ENCODE data around the gene CBX1. TPM values are rescaled to one million over a fixed set of nuclear protein-coding genes. Genes with fewer than 3 reads are reported as not detected.
"Not testable (repeated sequence)": the region's sequence is repeated elsewhere in the genome, so short reads cannot be mapped to it uniquely, and the experiment has no call there.

The CBX1 gene
- total RNA-seq, 2 donors from 2014 or later, result 173 to 230 TPM

- Histone ChIP-seq H3K9ac (ENCODE audit: extremely low read depth, low read length, poor library complexity, severe bottlenecking) (no peak overlapping the region), H3K36me3 (ENCODE audit: control insufficient read depth, insufficient read depth, low read length) (no peaks in the 10 kb centered on the region), H3K27ac (ENCODE audit: low read depth, low read length) (no peak overlapping the region), H3K9me3 (ENCODE audit: control insufficient read depth, low read length) (no peaks in the 10 kb centered on the region), H3K4me3 (ENCODE audit: low read length) (no peak overlapping the region), H3K4me1 (ENCODE audit: control insufficient read depth, insufficient read depth, low read length) (no peaks in the 10 kb centered on the region), H3K27me3 (ENCODE audit: control insufficient read depth, insufficient read depth, low read length, poor library complexity, severe bottlenecking) (peaks cover 44% of the 10 kb centered on the region)
- no peaks in the 10 kb centered on the region for H3K36me3 Mint-ChIP-seq (ENCODE audit: low read depth)
- H3K4me1 Mint-ChIP-seq, result peaks cover 3% of the 10 kb centered on the region
- H3K27ac Mint-ChIP-seq, result no peak overlapping the region
- WGBS, 2 experiments (ENCODE audit: insufficient coverage in 1 of 2, insufficient read length in 1 of 2), result 75 to 88% methylated on average over 3 to 6 of the region's 6 CpGs
- H3K9me3 Mint-ChIP-seq, result no peaks in the 10 kb centered on the region
- no peak for TF ChIP-seq CTCF (conservative IDR thresholded peaks at IDR 0.05)
- H3K4me3 Mint-ChIP-seq, result peak overlapping the region; percentile 61
- H3K27me3 Mint-ChIP-seq (ENCODE audit: insufficient read depth), result peaks cover 73% of the 10 kb centered on the region
- no peak for DNase-seq
These were observed 64.6 kb downstream of the CBX1 start for GRCh38 chr17:48036693-48037035.

GRCh38 chr17:48034734-48035133 lies 66.5 kb downstream of the CBX1 start:
- not testable (repeated sequence) for DNase-seq; H3K27ac Mint-ChIP-seq; H3K4me1 ChIP-seq (ENCODE audit: control insufficient read depth, insufficient read depth, low read length); H3K4me3 Mint-ChIP-seq; H3K36me3 Mint-ChIP-seq (ENCODE audit: low read depth); H3K36me3 ChIP-seq (ENCODE audit: control insufficient read depth, insufficient read depth, low read length); H3K4me1 Mint-ChIP-seq; H3K27ac ChIP-seq (ENCODE audit: low read depth, low read length); H3K4me3 ChIP-seq (ENCODE audit: low read length); H3K9me3 Mint-ChIP-seq; H3K9ac ChIP-seq (ENCODE audit: extremely low read depth, low read length, poor library complexity, severe bottlenecking); H3K9me3 ChIP-seq (ENCODE audit: control insufficient read depth, low read length)
- peaks cover 44% of the 10 kb centered on the region for H3K27me3 ChIP-seq (ENCODE audit: control insufficient read depth, insufficient read depth, low read length, poor library complexity, severe bottlenecking)
- H3K27me3 Mint-ChIP-seq (ENCODE audit: insufficient read depth), result peaks cover 66% of the 10 kb centered on the region
- 89 to 93% methylated on average over 9 to 11 of the region's 12 CpGs for WGBS, 2 experiments (ENCODE audit: insufficient coverage in 1 of 2, insufficient read length in 1 of 2)

GRCh38 chr17:48031966-48032365 lies 69.3 kb downstream of the CBX1 start:
- no peak overlapping the region for H3K27ac Mint-ChIP-seq
- no peaks in the 10 kb centered on the region for H3K36me3 ChIP-seq (ENCODE audit: control insufficient read depth, insufficient read depth, low read length)

More at GRCh38 chr17:48031966-48032365, 69.3 kb downstream of the CBX1 start:
- Mint-ChIP-seq H3K9me3 (no peaks in the 10 kb centered on the region), H3K27me3 (ENCODE audit: insufficient read depth) (peaks cover 49% of the 10 kb centered on the region), H3K36me3 (ENCODE audit: low read depth) (no peaks in the 10 kb centered on the region), H3K4me3 (no peak overlapping the region), H3K4me1 (no peaks in the 10 kb centered on the region)
- no peak for DNase-seq
- no peaks in the 10 kb centered on the region for H3K9me3 ChIP-seq (ENCODE audit: control insufficient read depth, low read length)
- peaks cover 19% of the 10 kb centered on the region for H3K27me3 ChIP-seq (ENCODE audit: control insufficient read depth, insufficient read depth, low read length, poor library complexity, severe bottlenecking)
- H3K4me1 ChIP-seq (ENCODE audit: control insufficient read depth, insufficient read depth, low read length), result no peaks in the 10 kb centered on the region
- TF ChIP-seq CTCF (conservative IDR thresholded peaks at IDR 0.05), result no peak
- WGBS, 2 experiments (ENCODE audit: insufficient coverage in 1 of 2, insufficient read length in 1 of 2), result 90 to 100% methylated on average over 4 to 6 of the region's 6 CpGs
- H3K27ac ChIP-seq (ENCODE audit: low read depth, low read length), result no peak overlapping the region
- H3K9ac ChIP-seq (ENCODE audit: extremely low read depth, low read length, poor library complexity, severe bottlenecking), result no peak overlapping the region
- H3K4me3 ChIP-seq (ENCODE audit: low read length), result no peak overlapping the region
